Measurements from ENCODE around the gene CHAMP1.

DNA sequence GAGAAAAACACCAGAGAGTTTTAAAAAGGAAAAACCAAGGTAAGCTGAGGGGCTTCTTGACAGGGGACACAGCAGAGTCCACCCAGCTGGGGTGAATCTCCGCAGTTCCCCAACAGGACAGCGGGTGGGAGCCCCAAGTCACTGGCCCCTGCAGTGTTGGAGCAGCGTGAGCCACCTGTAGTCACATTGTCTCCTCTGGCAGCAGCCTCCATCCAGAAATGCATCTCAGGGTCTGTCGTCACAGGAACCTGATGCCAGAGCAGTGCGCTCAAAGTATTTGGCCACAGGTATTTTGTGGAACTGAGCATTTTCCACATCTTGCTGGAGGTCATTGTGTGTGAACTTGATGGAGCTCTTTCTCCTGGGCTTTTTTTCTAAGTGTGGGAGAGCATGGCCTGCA, 24.7 kb downstream of the CHAMP1 start:
- TF ChIP-seq EZH2phosphoT487 (IDR thresholded peaks at IDR 0.05; ENCODE audit: insufficient read depth, low read depth) = no peak
- no peak for TF ChIP-seq EZH2 (IDR thresholded peaks at IDR 0.05; ENCODE audit: insufficient read depth, poor library complexity, severe bottlenecking)
